Activated naive CD8-positive, alpha-beta T cell treated with anti-CD3 and anti-CD28 coated beads, Interleukin-2, amount 50 U/mL, for 24 hours (primary cell): ENCODE results near the gene YIPF4.

Source experiments
- ATAC-seq: fragments of 150-1000 bp; cut with Tn5 transposase; one replicate; pipeline ENCODE4 v1.10.0; 2021
- DNase-seq: peaks from one replicate; pipeline ENCODE4 v3.0.0; 2021
- H3K27ac Mint-ChIP-seq: one replicate; pipeline ENCODE4 v1.8.0; 2021; ENCODE audit warnings: mild to moderate bottlenecking, mixed read lengths
- H3K27me3 Mint-ChIP-seq: one replicate; pipeline ENCODE4 v1.8.0; 2021; ENCODE audit warnings: mixed read lengths
- H3K36me3 Mint-ChIP-seq: one replicate; pipeline ENCODE4 v1.8.0; 2021; ENCODE audit warnings: low read depth, mixed read lengths
- H3K4me1 Mint-ChIP-seq: one replicate; pipeline ENCODE4 v1.8.0; 2021; ENCODE audit warnings: mixed read lengths
- H3K4me3 Mint-ChIP-seq: one replicate; pipeline ENCODE4 v1.8.0; 2021; ENCODE audit warnings: mild to moderate bottlenecking, moderate library complexity, mixed read lengths
- H3K9me3 Mint-ChIP-seq: one replicate; pipeline ENCODE4 v1.8.0; 2021; ENCODE audit warnings: mixed read lengths

YIPF4 gene

GRCh38 chr2:32277674-32278477 is at the start of gene YIPF4:
TSS of gene YIPF4 (plus strand) at chr2:32277904. CDS start at chr2:32278156, 252 bp downstream.
- Mint-ChIP-seq H3K4me3 (peak within 1 kb of the TSS; percentile 89), H3K27ac (peak within 1 kb of the TSS; percentile 89), H3K27me3 (no peaks in the 10 kb centered on the region), H3K4me1 (peaks cover 29% of the 10 kb centered on the region), H3K36me3 (peaks cover 10% of the 10 kb centered on the region), H3K9me3 (no peaks in the 10 kb centered on the region)
- DNase-seq (peak; percentile 87), ATAC-seq (peak; percentile 100)

- ATAC-seq, result no peak
- H3K4me3 Mint-ChIP-seq, result no peak overlapping the region
- no peaks in the 10 kb centered on the region for H3K27me3 Mint-ChIP-seq
- H3K36me3 Mint-ChIP-seq, result peaks cover 6% of the 10 kb centered on the region
- no peaks in the 10 kb centered on the region for H3K4me1 Mint-ChIP-seq
- H3K9me3 Mint-ChIP-seq, result no peaks in the 10 kb centered on the region
- H3K27ac Mint-ChIP-seq, result no peak overlapping the region
- no peak for DNase-seq
Measured at GRCh38 chr2:32228181-32228580, 49.5 kb upstream of the YIPF4 start.

DNA sequence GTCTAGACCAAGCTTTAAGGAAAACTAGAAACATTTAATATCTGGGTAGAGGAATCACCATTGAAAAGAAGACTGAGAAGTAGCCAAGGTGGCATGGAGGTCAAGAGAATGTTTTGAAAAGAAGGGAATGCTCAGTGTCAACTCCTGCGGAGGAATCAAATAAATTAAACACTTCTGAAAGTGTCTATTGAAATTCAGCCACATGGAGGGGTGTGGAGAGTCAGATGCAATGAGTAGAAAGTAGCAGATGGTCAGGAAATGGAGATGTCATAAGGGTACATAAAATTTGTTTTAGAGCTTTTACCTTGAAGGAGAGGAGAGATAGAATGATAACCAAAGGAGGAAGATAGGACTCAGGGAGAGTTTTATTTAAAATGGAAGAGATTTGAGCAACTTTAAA is 48.1 kb upstream of the YIPF4 start:
- H3K4me1 Mint-ChIP-seq, result no peaks in the 10 kb centered on the region
- peaks cover 5% of the 10 kb centered on the region for H3K36me3 Mint-ChIP-seq
- no peaks in the 10 kb centered on the region for H3K9me3 Mint-ChIP-seq
- H3K27me3 Mint-ChIP-seq, result no peaks in the 10 kb centered on the region
- DNase-seq (no peak), ATAC-seq (no peak)
- H3K4me3 Mint-ChIP-seq, result no peak overlapping the region
- H3K27ac Mint-ChIP-seq, result no peak overlapping the region

- peaks cover 3% of the 10 kb centered on the region for H3K9me3 Mint-ChIP-seq
- DNase-seq (no peak), ATAC-seq (no peak)
- H3K36me3 Mint-ChIP-seq, result no peaks in the 10 kb centered on the region
- H3K4me3 Mint-ChIP-seq, result no peak overlapping the region
- H3K4me1 Mint-ChIP-seq, result no peaks in the 10 kb centered on the region
- no peak overlapping the region for H3K27ac Mint-ChIP-seq
- H3K27me3 Mint-ChIP-seq, result no peaks in the 10 kb centered on the region
Measured at GRCh38 chr2:32231959-32232358, 45.7 kb upstream of the YIPF4 start.

DNA sequence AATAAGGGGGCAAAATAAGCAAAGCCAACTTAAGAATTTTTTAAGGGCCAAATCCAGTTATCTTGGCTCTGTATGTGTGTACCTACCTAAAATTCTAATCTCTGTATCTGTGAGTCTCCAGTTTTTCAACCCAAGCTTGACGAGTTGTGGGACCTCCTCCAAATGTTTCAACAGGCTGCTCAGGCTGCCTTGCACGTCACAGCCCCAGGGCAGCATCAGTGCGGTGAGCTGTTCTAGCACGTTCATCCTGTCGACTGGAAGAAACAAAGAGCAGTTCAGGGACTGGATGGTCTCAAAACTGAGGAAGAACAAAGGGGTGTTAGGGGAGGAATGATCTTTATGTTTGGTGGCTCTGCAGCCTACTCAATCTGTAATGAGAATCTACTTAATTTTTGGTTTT is 42.4 kb upstream of the YIPF4 start:
- Mint-ChIP-seq H3K4me3 (no peak overlapping the region), H3K27me3 (no peaks in the 10 kb centered on the region), H3K36me3 (peaks cover 2% of the 10 kb centered on the region), H3K4me1 (no peaks in the 10 kb centered on the region), H3K9me3 (peaks cover 3% of the 10 kb centered on the region), H3K27ac (no peak overlapping the region)
- ATAC-seq (no peak), DNase-seq (no peak)

DNA sequence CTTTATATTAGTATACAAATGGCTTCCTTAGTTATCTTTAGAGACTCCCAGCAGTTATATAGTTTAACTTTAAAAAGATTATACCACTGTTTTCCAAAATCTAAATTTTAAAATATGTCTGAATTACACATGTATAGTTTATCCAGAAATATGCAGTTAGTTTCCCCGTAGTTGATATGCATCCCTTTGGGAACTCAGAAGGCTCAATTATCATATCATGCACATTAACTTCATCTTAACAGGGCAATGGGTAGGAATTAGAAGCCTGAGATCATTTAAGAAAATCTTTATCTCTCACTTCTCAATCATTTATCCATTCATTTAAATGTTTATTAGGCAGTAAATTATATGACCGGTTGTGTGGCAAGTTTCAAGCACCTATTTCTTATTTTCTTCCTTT is 40.2 kb upstream of the YIPF4 start:
- peaks cover 2% of the 10 kb centered on the region for H3K36me3 Mint-ChIP-seq
- no peak overlapping the region for H3K27ac Mint-ChIP-seq
- no peak overlapping the region for H3K4me3 Mint-ChIP-seq
- DNase-seq (no peak), ATAC-seq (no peak)
- peaks cover 3% of the 10 kb centered on the region for H3K9me3 Mint-ChIP-seq
- no peaks in the 10 kb centered on the region for H3K4me1 Mint-ChIP-seq
- H3K27me3 Mint-ChIP-seq, result no peaks in the 10 kb centered on the region

DNA sequence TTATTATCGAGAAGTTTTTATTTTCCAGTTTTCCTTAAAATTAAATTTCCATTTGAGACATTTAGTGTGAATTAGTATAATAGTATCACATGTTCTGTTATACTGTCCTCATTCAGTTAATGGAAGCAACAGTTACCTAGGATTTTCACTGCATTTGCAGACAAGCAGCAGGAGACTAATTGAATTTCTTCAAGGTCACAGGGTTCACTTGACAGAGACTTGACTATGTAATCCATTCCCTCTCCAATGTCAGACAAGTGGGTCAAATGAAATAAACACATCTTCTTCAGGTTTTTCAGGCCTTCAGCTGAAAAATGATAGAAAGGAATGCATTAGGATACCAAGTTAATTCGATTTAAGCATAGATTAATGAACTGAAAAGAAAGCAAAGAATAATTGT is 39.7 kb upstream of the YIPF4 start:
- no peak overlapping the region for H3K4me3 Mint-ChIP-seq
- DNase-seq, result no peak
- no peaks in the 10 kb centered on the region for H3K4me1 Mint-ChIP-seq
- peaks cover 2% of the 10 kb centered on the region for H3K27me3 Mint-ChIP-seq
- peaks cover 2% of the 10 kb centered on the region for H3K36me3 Mint-ChIP-seq
- peaks cover 3% of the 10 kb centered on the region for H3K9me3 Mint-ChIP-seq
- no peak for ATAC-seq
- no peak overlapping the region for H3K27ac Mint-ChIP-seq

GRCh38 chr2:32242331-32242730 is 35.4 kb upstream of the YIPF4 start:
- DNase-seq (no peak), ATAC-seq (no peak)
- H3K4me3 Mint-ChIP-seq, result no peak overlapping the region
- H3K27me3 Mint-ChIP-seq, result peaks cover 2% of the 10 kb centered on the region
- H3K27ac Mint-ChIP-seq, result no peak overlapping the region
- H3K9me3 Mint-ChIP-seq, result no peaks in the 10 kb centered on the region
- peaks cover 2% of the 10 kb centered on the region for H3K36me3 Mint-ChIP-seq
- no peaks in the 10 kb centered on the region for H3K4me1 Mint-ChIP-seq

GRCh38 chr2:32246911-32247310 is 30.8 kb upstream of the YIPF4 start:
- no peak overlapping the region for H3K4me3 Mint-ChIP-seq
- peaks cover 2% of the 10 kb centered on the region for H3K27me3 Mint-ChIP-seq
- DNase-seq, result no peak
- H3K36me3 Mint-ChIP-seq, result no peaks in the 10 kb centered on the region
- ATAC-seq, result no peak
- H3K27ac Mint-ChIP-seq, result no peak overlapping the region
- H3K9me3 Mint-ChIP-seq, result no peaks in the 10 kb centered on the region
- H3K4me1 Mint-ChIP-seq, result no peaks in the 10 kb centered on the region

GRCh38 chr2:32248299-32248698 is 29.4 kb upstream of the YIPF4 start:
- ATAC-seq (no peak), DNase-seq (no peak)
- Mint-ChIP-seq H3K27ac (no peak overlapping the region), H3K36me3 (no peaks in the 10 kb centered on the region), H3K4me3 (no peak overlapping the region), H3K27me3 (no peaks in the 10 kb centered on the region), H3K4me1 (no peaks in the 10 kb centered on the region), H3K9me3 (no peaks in the 10 kb centered on the region)

GRCh38 chr2:32249731-32250236 is 27.9 kb upstream of the YIPF4 start:
- H3K27ac Mint-ChIP-seq, result no peak overlapping the region
- no peak for ATAC-seq
- no peaks in the 10 kb centered on the region for H3K36me3 Mint-ChIP-seq
- no peaks in the 10 kb centered on the region for H3K9me3 Mint-ChIP-seq
- no peak overlapping the region for H3K4me3 Mint-ChIP-seq
- no peaks in the 10 kb centered on the region for H3K4me1 Mint-ChIP-seq
- no peak for DNase-seq
- no peaks in the 10 kb centered on the region for H3K27me3 Mint-ChIP-seq

- DNase-seq, result no peak
- ATAC-seq, result no peak
- no peaks in the 10 kb centered on the region for H3K4me1 Mint-ChIP-seq
- H3K27ac Mint-ChIP-seq, result no peak overlapping the region
- H3K4me3 Mint-ChIP-seq, result no peak overlapping the region
- no peaks in the 10 kb centered on the region for H3K9me3 Mint-ChIP-seq
- H3K27me3 Mint-ChIP-seq, result no peaks in the 10 kb centered on the region
- H3K36me3 Mint-ChIP-seq, result no peaks in the 10 kb centered on the region
Measured at GRCh38 chr2:32250290-32250689, 27.4 kb upstream of the YIPF4 start.

GRCh38 chr2:32258242-32258641 is 19.5 kb upstream of the YIPF4 start:
- DNase-seq, result no peak
- Mint-ChIP-seq H3K36me3 (no peaks in the 10 kb centered on the region), H3K9me3 (no peaks in the 10 kb centered on the region), H3K27me3 (peaks cover 5% of the 10 kb centered on the region), H3K4me3 (no peak overlapping the region), H3K4me1 (no peaks in the 10 kb centered on the region), H3K27ac (no peak overlapping the region)
- ATAC-seq, result no peak

DNA sequence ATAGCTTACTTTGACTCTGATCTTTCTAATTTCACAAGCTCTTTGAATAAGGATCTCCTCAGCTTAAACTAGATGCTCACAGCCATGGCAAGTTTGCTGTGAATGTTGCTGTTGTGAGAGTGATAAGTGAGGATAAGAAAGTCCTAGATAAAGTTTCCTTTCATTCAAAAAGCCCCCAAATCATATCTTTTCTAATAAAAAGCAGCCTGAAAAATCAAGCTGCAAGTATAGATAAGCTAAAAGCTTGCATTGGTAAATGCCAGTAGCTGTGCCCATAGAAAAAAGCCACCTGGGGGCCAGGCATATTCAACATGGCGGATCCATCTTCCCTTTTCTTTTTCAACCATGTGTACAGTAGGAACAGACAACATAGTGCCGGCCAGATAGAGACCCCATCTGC is 17.3 kb upstream of the YIPF4 start:
- Mint-ChIP-seq H3K27me3 (peaks cover 5% of the 10 kb centered on the region), H3K9me3 (no peaks in the 10 kb centered on the region), H3K4me1 (no peaks in the 10 kb centered on the region), H3K27ac (no peak overlapping the region), H3K36me3 (no peaks in the 10 kb centered on the region), H3K4me3 (no peak overlapping the region)
- DNase-seq, result no peak
- no peak for ATAC-seq

GRCh38 chr2:32262105-32262504 is 15.6 kb upstream of the YIPF4 start:
- Mint-ChIP-seq H3K4me1 (no peaks in the 10 kb centered on the region), H3K9me3 (no peaks in the 10 kb centered on the region), H3K27me3 (peaks cover 5% of the 10 kb centered on the region), H3K27ac (no peak overlapping the region), H3K4me3 (no peak overlapping the region), H3K36me3 (no peaks in the 10 kb centered on the region)
- DNase-seq (no peak), ATAC-seq (no peak)
